Measurements from ENCODE around the gene CDC26.

CDC26 gene

GRCh38 chr9:113310538-113310937 is 35.2 kb upstream of the CDC26 start:
- TF ChIP-seq MAX (IDR thresholded peaks at IDR 0.05) (no peak), RAD21 (IDR thresholded peaks at IDR 0.05; ENCODE audit: low read depth) (no peak), REST (IDR thresholded peaks at IDR 0.05; ENCODE audit: low read depth) (no peak), TAF1 (IDR thresholded peaks at IDR 0.05; ENCODE audit: low read depth) (no peak), EP300 (IDR thresholded peaks at IDR 0.05; ENCODE audit: borderline replicate concordance) (no peak), ZBTB7A (IDR thresholded peaks at IDR 0.05; ENCODE audit: low read depth) (no peak), NFIC (IDR thresholded peaks at IDR 0.05) (no peak), TEAD4 (IDR thresholded peaks at IDR 0.05) (no peak), FOXM1 (IDR thresholded peaks at IDR 0.05; ENCODE audit: borderline replicate concordance, low read depth) (no peak), USF1 (IDR thresholded peaks at IDR 0.05) (no peak), YY1 (IDR thresholded peaks at IDR 0.05; ENCODE audit: low read depth) (no peak)

GRCh38 chr9:113309204-113309813 is 33.9 kb upstream of the CDC26 start:
- peak; percentile 85 for TF ChIP-seq RAD21 (IDR thresholded peaks at IDR 0.05; ENCODE audit: low read depth)
- no peak for TF ChIP-seq TCF12 (IDR thresholded peaks at IDR 0.05; ENCODE audit: low read depth)

GRCh38 chr9:113307396-113307975 is 32.1 kb upstream of the CDC26 start:
- TF ChIP-seq EGR1 (IDR thresholded peaks at IDR 0.05) (no peak), TAF1 (IDR thresholded peaks at IDR 0.05; ENCODE audit: low read depth) (no peak), TCF12 (IDR thresholded peaks at IDR 0.05; ENCODE audit: low read depth) (no peak), USF1 (IDR thresholded peaks at IDR 0.05) (no peak), REST (IDR thresholded peaks at IDR 0.05; ENCODE audit: low read depth) (no peak), CEBPB (IDR thresholded peaks at IDR 0.05) (no peak), TEAD4 (IDR thresholded peaks at IDR 0.05) (no peak), NFIC (IDR thresholded peaks at IDR 0.05) (no peak), RAD21 (IDR thresholded peaks at IDR 0.05; ENCODE audit: low read depth) (no peak), MAX (IDR thresholded peaks at IDR 0.05) (no peak), ZBTB7A (IDR thresholded peaks at IDR 0.05; ENCODE audit: low read depth) (no peak), EP300 (IDR thresholded peaks at IDR 0.05; ENCODE audit: borderline replicate concordance) (no peak), YY1 (IDR thresholded peaks at IDR 0.05; ENCODE audit: low read depth) (no peak), FOXM1 (IDR thresholded peaks at IDR 0.05; ENCODE audit: borderline replicate concordance, low read depth) (no peak), CREB1 (IDR thresholded peaks at IDR 0.05; ENCODE audit: low read depth) (no peak)

GRCh38 chr9:113306566-113306965 is 31.2 kb upstream of the CDC26 start:
- TF ChIP-seq EP300 (IDR thresholded peaks at IDR 0.05; ENCODE audit: borderline replicate concordance) (no peak), FOXM1 (IDR thresholded peaks at IDR 0.05; ENCODE audit: borderline replicate concordance, low read depth) (no peak), RAD21 (IDR thresholded peaks at IDR 0.05; ENCODE audit: low read depth) (no peak), TAF1 (IDR thresholded peaks at IDR 0.05; ENCODE audit: low read depth) (no peak), TEAD4 (IDR thresholded peaks at IDR 0.05) (no peak), NFIC (IDR thresholded peaks at IDR 0.05) (no peak), YY1 (IDR thresholded peaks at IDR 0.05; ENCODE audit: low read depth) (no peak)

GRCh38 chr9:113302792-113303418 is 27.5 kb upstream of the CDC26 start, which contains the start of gene RNF183:
RNF183 (minus strand) TSS chr9:113303376; CDS start chr9:113298184, 5,192 bp downstream.
- no peak for TF ChIP-seq CREB1 (IDR thresholded peaks at IDR 0.05; ENCODE audit: low read depth)
- no peak for TF ChIP-seq NFIC (IDR thresholded peaks at IDR 0.05)
- no peak for TF ChIP-seq RAD21 (IDR thresholded peaks at IDR 0.05; ENCODE audit: low read depth)
- TF ChIP-seq TAF1 (IDR thresholded peaks at IDR 0.05; ENCODE audit: low read depth): no peak
- no peak for TF ChIP-seq EP300 (IDR thresholded peaks at IDR 0.05; ENCODE audit: borderline replicate concordance)

- no peak for TF ChIP-seq CEBPB (IDR thresholded peaks at IDR 0.05)
- TF ChIP-seq TAF1 (IDR thresholded peaks at IDR 0.05; ENCODE audit: low read depth): no peak
- TF ChIP-seq MAX (IDR thresholded peaks at IDR 0.05): no peak
- TF ChIP-seq YY1 (IDR thresholded peaks at IDR 0.05; ENCODE audit: low read depth): no peak
- TF ChIP-seq NFIC (IDR thresholded peaks at IDR 0.05): no peak
- no peak for TF ChIP-seq TEAD4 (IDR thresholded peaks at IDR 0.05)
- no peak for TF ChIP-seq ZBTB7A (IDR thresholded peaks at IDR 0.05; ENCODE audit: low read depth)
- no peak for TF ChIP-seq CREB1 (IDR thresholded peaks at IDR 0.05; ENCODE audit: low read depth)
- TF ChIP-seq USF1 (IDR thresholded peaks at IDR 0.05): no peak
- no peak for TF ChIP-seq FOXM1 (IDR thresholded peaks at IDR 0.05; ENCODE audit: borderline replicate concordance, low read depth)
- no peak for TF ChIP-seq TCF12 (IDR thresholded peaks at IDR 0.05; ENCODE audit: low read depth)
Measured at GRCh38 chr9:113301548-113301947, 26.2 kb upstream of the CDC26 start.

Measured in Ishikawa (cell line).